ENCODE measurements around the gene EMID1.

Gene EMID1

GRCh38 chr22:29302681-29303465 is 97.2 kb downstream of the EMID1 start:
- Histone ChIP-seq H3K36me3 (ENCODE audit: control insufficient read depth in 2 of 2, insufficient read depth in 1 of 2, low read length in 2 of 2) (peaks cover 12 to 42% of the 10 kb centered on the region in 2 experiments; a peak in 2 of 3 replicates), H3K27ac (ENCODE audit: extremely low read depth, low read depth, low read length) (no peak overlapping the region), H3K4me3 (ENCODE audit: low read depth, low read length) (no peak overlapping the region), H3K9me3 (ENCODE audit: control insufficient read depth, insufficient read depth, low read depth, low read length) (no peaks in the 10 kb centered on the region), H3K4me1 (ENCODE audit: control insufficient read depth, insufficient read depth, low read length) (no peaks in the 10 kb centered on the region)
- ChIA-PET POLR2A (interaction anchor here (0.6 to 2.1 kb wide), 3 partner anchors 9 to 251 kb away, joined by 3 to 11 read pairs (median 6); partner anchors contain the start of gene THOC5), CTCF (interaction anchor here (0.6 to 2.5 kb wide), 7 partner anchors 10 to 109 kb away, joined by 3 to 7 read pairs (median 3); no protein-coding TSS in a partner anchor)
- TF ChIP-seq ZNF184 (tag by site-specific recombination; IDR thresholded peaks at IDR 0.05) = no peak
- TF ChIP-seq ZNF600 (tag by site-specific recombination; IDR thresholded peaks at IDR 0.05) = peak; percentile 31; the same call in 1 of the 2 replicates

DNA sequence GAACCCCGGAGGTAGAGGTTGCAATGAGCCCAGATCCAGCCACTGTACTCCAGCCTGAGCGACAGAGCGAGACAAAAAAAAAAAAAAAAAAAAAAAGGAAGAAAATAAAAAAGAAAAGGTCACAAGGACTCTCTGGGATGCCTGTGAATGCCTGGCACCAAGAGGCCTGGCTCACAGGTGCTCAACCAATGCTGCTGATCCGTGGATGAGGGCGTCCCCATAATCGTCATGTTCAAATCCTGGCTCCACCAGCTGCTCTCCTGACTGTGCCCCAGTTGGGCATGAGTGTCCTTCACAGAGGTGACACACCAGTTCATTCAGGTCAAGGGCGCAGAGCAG is 100.1 kb downstream of the EMID1 start:
- Histone ChIP-seq H3K27ac (ENCODE audit: extremely low read depth, low read depth, low read length) (no peak overlapping the region), H3K9me3 (ENCODE audit: control insufficient read depth, insufficient read depth, low read depth, low read length) (no peaks in the 10 kb centered on the region), H3K36me3 (ENCODE audit: control insufficient read depth in 2 of 2, insufficient read depth in 1 of 2, low read length in 2 of 2) (peaks cover 0 to 13% of the 10 kb centered on the region in 2 experiments; a peak in 1 of 3 replicates), H3K4me3 (ENCODE audit: low read depth, low read length) (no peak overlapping the region), H3K4me1 (ENCODE audit: control insufficient read depth, insufficient read depth, low read length) (peaks cover 2% of the 10 kb centered on the region; the same call in 1 of the 2 replicates)
- POLR2A ChIA-PET = interaction anchor here (1.1 to 1.9 kb wide), 4 partner anchors 8 to 50 kb away, joined by 3 to 6 read pairs (median 4); partner anchors contain the start of gene RASL10A
- CTCF ChIA-PET = interaction anchor here (0.5 to 1.9 kb wide), 10 partner anchors 9 to 1816 kb away, joined by 3 to 15 read pairs (median 4); no protein-coding TSS in a partner anchor
- TF ChIP-seq ZSCAN5A (tag by site-specific recombination; IDR thresholded peaks at IDR 0.05) = 0 out of 2 replicates have a peak, but pooled peaks have one; percentile 6
- TF ChIP-seq SCRT2 (tag by site-specific recombination; IDR thresholded peaks at IDR 0.05) = 0 out of 2 replicates have a peak, but pooled peaks have one; percentile 11
- TF ChIP-seq ZNF670 (tag by site-specific recombination; IDR thresholded peaks at IDR 0.05; ENCODE audit: low read depth) = no peak

- Histone ChIP-seq H3K4me1 (ENCODE audit: control insufficient read depth, insufficient read depth, low read length) (peaks cover 7% of the 10 kb centered on the region; the same call in 1 of the 2 replicates), H3K27ac (ENCODE audit: extremely low read depth, low read depth, low read length) (peak within 1 kb of the TSS; percentile 94), H3K36me3 (ENCODE audit: control insufficient read depth in 2 of 2, insufficient read depth in 1 of 2, low read length in 2 of 2) (peaks cover 0 to 8% of the 10 kb centered on the region in 2 experiments; a peak in 1 of 3 replicates), H3K4me3 (ENCODE audit: low read depth, low read length) (peak within 1 kb of the TSS; percentile 50), H3K9me3 (ENCODE audit: control insufficient read depth, insufficient read depth, low read depth, low read length) (no peaks in the 10 kb centered on the region)
- CTCF ChIA-PET = interaction anchor here (0.5 to 1.9 kb wide), 13 partner anchors 8 to 1815 kb away, joined by 3 to 15 read pairs (median 4); no protein-coding TSS in a partner anchor
- POLR2A ChIA-PET = interaction anchor here (1.0 to 1.9 kb wide), 7 partner anchors 9 to 58 kb away, joined by 3 to 6 read pairs (median 3); partner anchors contain the start of gene RASL10A
- TF ChIP-seq ZNF529 (tag by site-specific recombination; IDR thresholded peaks at IDR 0.05; ENCODE audit: insufficient replicate concordance) (no peak), SETDB1 (IDR thresholded peaks at IDR 0.05; ENCODE audit: insufficient read length, low read length) (no peak), ZNF571 (tag by site-specific recombination; IDR thresholded peaks at IDR 0.05) (no peak), BCL11B (tag by site-specific recombination; IDR thresholded peaks at IDR 0.05; ENCODE audit: low read depth) (no peak; the same call in 1 of the 2 replicates), ZNF585B (tag by site-specific recombination; IDR thresholded peaks at IDR 0.05) (no peak), ZNF548 (tag by site-specific recombination; IDR thresholded peaks at IDR 0.05) (no peak), ZBTB20 (tag by site-specific recombination; IDR thresholded peaks at IDR 0.05) (peak; percentile 99), YY2 (tag by site-specific recombination; IDR thresholded peaks at IDR 0.05) (0 out of 2 replicates have a peak, but pooled peaks have one; percentile 56), ZNF354C (tag by site-specific recombination; IDR thresholded peaks at IDR 0.05; ENCODE audit: borderline replicate concordance, low read depth) (no peak)
- TF ChIP-seq, protein P1, sequence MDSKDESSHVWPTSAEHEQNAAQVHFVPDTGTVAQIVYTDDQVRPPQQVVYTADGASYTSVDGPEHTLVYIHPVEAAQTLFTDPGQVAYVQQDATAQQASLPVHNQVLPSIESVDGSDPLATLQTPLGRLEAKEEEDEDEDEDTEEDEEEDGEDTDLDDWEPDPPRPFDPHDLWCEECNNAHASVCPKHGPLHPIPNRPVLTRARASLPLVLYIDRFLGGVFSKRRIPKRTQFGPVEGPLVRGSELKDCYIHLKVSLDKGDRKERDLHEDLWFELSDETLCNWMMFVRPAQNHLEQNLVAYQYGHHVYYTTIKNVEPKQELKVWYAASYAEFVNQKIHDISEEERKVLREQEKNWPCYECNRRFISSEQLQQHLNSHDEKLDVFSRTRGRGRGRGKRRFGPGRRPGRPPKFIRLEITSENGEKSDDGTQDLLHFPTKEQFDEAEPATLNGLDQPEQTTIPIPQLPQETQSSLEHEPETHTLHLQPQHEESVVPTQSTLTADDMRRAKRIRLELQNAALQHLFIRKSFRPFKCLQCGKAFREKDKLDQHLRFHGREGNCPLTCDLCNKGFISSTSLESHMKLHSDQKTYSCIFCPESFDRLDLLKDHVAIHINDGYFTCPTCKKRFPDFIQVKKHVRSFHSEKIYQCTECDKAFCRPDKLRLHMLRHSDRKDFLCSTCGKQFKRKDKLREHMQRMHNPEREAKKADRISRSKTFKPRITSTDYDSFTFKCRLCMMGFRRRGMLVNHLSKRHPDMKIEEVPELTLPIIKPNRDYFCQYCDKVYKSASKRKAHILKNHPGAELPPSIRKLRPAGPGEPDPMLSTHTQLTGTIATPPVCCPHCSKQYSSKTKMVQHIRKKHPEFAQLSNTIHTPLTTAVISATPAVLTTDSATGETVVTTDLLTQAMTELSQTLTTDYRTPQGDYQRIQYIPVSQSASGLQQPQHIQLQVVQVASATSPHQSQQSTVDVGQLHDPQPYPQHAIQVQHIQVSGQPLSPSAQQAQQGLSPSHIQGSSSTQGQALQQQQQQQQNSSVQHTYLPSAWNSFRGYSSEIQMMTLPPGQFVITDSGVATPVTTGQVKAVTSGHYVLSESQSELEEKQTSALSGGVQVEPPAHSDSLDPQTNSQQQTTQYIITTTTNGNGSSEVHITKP (tag by site-specific recombination; IDR thresholded peaks at IDR 0.05) = peak; percentile 95
- TF ChIP-seq, protein P2, sequence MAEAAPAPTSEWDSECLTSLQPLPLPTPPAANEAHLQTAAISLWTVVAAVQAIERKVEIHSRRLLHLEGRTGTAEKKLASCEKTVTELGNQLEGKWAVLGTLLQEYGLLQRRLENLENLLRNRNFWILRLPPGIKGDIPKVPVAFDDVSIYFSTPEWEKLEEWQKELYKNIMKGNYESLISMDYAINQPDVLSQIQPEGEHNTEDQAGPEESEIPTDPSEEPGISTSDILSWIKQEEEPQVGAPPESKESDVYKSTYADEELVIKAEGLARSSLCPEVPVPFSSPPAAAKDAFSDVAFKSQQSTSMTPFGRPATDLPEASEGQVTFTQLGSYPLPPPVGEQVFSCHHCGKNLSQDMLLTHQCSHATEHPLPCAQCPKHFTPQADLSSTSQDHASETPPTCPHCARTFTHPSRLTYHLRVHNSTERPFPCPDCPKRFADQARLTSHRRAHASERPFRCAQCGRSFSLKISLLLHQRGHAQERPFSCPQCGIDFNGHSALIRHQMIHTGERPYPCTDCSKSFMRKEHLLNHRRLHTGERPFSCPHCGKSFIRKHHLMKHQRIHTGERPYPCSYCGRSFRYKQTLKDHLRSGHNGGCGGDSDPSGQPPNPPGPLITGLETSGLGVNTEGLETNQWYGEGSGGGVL (tag by site-specific recombination; IDR thresholded peaks at IDR 0.05) = 0 out of 2 replicates have a peak, but pooled peaks have one; percentile 5
- TF ChIP-seq, protein P3, sequence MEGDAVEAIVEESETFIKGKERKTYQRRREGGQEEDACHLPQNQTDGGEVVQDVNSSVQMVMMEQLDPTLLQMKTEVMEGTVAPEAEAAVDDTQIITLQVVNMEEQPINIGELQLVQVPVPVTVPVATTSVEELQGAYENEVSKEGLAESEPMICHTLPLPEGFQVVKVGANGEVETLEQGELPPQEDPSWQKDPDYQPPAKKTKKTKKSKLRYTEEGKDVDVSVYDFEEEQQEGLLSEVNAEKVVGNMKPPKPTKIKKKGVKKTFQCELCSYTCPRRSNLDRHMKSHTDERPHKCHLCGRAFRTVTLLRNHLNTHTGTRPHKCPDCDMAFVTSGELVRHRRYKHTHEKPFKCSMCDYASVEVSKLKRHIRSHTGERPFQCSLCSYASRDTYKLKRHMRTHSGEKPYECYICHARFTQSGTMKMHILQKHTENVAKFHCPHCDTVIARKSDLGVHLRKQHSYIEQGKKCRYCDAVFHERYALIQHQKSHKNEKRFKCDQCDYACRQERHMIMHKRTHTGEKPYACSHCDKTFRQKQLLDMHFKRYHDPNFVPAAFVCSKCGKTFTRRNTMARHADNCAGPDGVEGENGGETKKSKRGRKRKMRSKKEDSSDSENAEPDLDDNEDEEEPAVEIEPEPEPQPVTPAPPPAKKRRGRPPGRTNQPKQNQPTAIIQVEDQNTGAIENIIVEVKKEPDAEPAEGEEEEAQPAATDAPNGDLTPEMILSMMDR (tag by site-specific recombination; IDR thresholded peaks at IDR 0.05) = peak; percentile 85
Measured at GRCh38 chr22:29306175-29306834, 100.6 kb downstream of the EMID1 start, which contains the start of gene GAS2L1. Gene GAS2L1, plus strand, starts transcription at chr22:29306650. Its CDS starts 1,456 bp downstream, at chr22:29308106.
